Right hindlimb (tissue), 1 donor: ENCODE measurements around the gene CMTR1.

Experiments used
- DNase-seq: peaks from one replicate; pipeline ENCODE4 v3.0.0-alpha.2; 2018

Gene CMTR1

DNA sequence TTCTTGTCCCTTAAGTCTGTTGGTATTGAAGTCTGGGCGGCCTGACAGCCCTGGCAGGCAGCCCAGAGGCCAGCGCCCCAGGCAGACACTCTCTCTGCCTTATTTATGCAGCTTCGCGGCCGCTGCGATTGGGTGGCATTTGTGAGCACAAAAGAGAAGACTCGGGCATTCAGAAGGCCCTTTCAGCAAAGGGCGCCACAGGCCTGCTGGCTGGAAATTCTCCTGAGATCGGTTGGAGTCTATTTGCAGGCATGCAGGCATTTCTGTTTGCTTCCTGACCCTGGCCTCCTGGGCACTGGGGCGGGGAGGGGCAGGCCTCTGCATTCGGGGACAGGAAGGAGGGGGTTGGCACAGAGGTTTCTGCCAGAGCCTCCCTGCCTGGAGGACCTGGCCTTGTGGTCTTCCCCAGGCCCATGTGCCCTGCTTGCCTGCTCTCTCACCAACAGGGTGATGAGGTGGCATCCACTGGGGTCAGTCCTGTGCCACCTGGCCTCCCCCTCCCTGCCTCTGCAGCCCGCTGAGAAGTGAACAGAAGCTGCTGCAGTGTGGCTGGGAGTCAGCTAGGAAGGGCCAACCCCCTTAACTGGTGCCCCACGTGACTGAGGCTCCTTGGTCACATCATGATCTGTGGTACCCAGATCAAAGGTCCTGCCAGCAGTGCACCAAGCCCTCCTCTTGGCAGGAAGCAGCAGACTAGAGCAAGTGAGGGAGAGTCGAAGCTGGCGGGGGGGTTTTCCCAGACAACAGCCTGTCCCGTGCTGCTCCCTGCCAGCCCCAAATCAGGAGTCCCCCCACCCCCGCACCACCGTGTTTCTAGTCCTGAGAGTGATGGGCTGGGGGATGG is 83.3 kb downstream of the CMTR1 start:
- DNase-seq = no peak

DNA sequence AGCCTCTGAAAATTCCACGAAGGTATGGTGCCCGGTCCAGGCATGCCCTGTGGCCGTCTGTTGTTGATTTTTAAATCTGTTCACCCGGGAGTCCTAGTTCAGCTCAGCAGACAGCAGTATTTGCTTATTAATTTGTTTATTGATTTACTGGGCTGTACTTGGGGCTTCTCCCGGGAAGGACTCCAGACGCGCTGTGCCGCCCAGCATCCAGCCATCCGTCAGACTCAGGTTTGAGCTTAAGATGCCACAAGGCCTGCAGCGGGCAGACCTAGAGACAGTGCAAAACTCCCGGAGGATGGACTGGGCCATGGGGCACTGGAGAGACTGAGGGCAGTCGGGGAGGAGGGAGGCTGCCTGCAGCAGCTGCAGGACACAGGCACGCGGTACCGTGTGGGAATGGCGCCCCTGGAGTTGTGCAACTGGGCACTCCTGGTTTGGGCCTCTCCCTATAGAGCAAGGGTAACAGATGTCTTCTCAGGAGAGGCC is 83.9 kb downstream of the CMTR1 start:
- DNase-seq = no peak

DNA sequence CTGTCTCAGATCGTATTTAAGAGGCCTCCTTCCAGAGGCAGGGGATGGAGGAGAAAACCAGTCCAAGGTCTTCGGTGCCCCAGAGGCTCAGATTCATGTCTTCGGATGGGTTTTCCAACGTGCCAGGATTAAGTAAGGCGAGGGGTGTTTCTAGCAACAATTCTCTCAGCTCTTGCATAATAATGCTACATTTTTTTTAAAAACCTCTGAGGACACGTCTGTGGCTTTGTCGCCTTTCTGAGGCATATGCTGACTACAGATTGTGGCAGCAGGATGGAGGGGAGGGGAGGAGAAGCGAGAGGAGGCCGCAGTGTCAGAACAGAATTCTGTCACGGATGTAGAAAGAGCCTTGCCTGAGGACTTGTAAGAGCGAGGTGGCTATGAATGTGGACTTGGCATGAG is 84.4 kb downstream of the CMTR1 start:
- no peak for DNase-seq

DNA sequence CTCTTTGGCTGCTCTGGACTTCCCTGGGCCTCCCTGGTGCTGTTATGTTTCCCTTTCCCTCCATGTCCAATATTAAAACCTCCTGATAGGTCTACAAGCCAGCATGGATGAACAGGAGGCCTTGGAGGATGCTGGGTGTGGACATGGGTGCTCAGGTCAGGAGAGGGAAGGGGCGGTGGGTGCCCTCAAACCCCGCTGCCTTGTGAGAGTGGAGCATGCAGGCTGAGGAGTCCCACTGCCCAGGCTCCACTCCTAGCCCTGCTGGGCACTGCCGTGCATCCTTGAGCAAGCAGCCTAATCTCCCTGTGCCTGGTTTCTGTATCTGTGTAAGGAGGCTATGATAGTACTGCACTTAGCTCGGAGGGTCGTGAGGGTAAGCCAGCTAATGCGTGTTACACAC is 85.1 kb downstream of the CMTR1 start:
- DNase-seq = no peak

DNA sequence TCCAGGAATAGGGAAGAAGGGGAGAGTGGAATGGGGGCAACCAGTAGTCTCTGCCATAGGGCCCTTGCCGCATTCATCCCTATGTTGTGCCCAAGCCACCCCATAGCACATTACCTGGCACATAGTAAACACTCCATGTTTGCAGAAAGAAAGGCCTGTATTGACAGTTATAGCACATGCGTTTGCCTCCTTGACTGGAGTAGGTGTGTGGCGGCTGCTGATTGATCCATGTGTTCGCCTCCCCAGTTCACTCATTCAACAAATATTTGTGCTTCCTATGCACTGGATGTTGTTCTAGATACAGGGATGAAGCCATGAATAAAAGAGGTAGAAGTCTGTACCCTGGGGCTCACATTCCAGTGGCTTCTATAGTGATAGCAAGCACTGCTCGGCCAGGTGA is 86.4 kb downstream of the CMTR1 start:
- no peak for DNase-seq

DNA sequence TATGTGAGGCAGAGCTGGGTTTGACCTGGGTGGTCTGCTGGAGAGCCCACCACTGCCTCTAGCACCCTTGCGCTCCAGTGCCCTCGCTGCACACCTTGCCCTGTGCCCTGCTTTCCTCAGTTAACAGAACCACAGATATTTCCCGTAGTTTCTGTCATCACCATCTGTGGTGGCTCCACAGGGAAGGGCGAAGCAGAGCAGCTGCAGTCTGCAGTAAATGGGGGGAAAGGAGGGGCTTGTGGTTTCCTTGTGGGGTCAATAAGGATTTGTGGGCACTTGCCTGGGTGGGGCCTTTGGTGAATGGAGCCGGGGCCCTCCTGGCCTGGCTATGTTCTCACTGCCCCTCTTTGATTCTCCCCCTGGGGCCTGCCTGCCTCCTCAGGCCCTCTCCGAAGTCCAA is 87.9 kb downstream of the CMTR1 start:
- no peak for DNase-seq

DNA sequence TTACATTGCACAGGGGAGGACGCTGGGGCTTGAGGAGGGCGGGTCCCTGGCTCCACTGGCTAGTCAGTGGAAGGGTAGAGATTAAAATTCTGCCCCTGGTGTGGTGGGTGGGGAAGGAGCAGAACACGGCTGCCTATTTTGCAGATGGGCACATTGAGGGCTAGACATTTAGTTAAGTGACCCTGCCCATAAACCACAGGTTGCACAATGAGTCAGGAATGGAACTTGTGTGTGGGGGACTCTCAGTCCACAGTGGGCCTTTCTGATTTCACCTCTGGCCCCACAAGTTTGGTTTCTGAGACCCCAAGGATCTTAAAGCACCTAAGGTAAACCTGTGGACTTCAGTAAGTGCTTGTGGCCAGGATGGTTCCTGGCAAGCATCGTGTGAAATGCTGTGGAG is 88.7 kb downstream of the CMTR1 start:
- DNase-seq = no peak

DNA sequence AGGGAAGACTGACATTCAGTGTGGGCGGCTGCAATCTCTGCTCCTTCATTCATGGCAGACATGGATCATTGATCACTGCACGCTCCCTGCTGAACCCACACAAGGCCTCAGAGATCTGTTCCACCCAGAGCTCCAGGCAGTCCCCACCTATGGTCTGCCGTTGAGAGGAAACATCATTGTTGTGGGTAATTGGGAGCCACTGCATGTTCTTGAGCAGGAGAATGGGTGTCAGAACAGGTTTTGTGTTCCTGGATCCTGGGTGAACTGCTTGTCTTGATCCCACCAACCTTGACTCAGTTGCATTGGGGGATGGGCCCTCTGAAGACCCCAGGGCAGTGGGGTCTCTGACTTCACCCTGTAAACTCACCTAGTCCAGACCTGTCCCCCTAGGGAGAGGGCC is 89.8 kb downstream of the CMTR1 start:
- no peak for DNase-seq

DNA sequence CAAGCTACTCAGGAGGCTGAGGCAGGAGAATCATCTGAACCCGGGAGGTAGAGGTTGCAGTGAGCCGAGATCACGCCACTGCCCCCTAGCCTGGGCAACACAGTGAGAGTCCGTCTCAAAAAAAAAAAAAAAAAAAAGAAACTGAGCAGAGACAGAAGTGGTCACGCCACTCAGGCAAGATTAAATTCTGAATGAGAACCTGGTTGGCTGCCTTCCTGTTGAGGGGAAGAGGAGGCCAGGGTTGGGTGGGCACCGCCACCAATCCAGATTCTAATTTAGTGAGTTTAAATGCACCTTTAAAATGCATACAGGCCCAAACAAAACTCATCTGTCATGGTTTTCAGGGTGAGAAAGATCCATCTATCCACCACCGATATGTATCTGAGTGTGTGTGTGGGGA is 90.4 kb downstream of the CMTR1 start:
- DNase-seq = no peak

DNA sequence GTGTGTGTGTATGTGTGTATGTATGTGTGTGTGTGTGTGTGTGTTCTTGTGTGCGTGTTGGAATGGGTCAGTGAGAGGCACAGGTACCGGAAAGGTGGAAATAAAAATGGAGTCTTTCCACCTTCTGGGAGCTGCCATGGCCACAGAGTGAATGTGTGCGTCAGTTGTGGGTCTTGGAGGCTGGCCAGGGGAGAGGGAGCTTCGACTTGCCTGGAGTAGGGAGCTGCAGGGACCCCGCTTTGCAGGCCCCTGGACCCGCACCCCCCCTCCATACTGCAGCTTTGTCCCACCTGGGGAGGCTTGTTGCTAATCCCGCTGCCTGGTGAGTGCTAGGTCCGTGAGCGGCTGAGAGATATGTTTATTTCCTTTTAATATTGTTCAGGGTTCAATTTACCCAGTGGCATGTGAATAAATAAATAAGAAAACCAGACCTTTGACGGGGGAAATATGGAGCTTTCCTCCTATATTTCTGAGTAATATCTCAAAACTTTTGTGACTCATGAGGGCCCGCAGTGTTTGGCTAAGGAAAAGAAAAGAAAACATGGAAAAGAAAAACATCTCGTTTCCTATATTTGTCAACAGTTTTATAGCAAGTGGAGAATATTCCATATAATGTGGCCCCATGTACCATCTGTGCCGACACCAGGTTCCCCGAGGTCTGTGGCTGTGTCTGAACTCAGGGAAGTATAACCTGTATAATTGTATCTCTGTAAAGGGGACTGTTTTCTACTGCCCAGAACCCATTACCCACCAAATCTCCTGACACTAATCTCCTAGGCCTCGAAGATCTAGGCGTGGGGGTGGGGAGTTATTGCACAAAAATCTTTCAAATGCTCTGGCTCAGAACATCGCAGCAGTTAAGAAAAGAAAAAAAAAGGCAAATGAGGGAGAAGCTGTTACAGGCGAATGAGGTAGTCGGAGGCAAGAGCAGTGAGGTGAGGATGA is 91.3 kb downstream of the CMTR1 start:
- no peak for DNase-seq

DNA sequence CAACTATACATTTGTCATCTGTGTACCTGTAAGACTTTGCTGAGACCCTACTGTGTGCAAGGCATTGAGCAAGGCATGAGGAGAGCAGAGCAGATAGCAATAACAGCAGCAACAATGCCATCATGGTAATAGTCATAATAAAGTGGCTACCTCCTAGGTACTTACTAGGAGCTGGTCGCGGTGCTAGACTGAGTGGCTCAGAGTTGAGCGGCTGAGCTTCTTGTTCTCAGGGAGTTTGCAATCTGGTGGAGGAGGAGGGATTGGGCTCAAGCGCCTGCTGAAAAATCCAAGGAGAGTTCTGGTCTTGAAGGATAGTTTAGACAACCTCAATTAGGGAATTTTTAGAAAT is 91.9 kb downstream of the CMTR1 start:
- DNase-seq = no peak

DNA sequence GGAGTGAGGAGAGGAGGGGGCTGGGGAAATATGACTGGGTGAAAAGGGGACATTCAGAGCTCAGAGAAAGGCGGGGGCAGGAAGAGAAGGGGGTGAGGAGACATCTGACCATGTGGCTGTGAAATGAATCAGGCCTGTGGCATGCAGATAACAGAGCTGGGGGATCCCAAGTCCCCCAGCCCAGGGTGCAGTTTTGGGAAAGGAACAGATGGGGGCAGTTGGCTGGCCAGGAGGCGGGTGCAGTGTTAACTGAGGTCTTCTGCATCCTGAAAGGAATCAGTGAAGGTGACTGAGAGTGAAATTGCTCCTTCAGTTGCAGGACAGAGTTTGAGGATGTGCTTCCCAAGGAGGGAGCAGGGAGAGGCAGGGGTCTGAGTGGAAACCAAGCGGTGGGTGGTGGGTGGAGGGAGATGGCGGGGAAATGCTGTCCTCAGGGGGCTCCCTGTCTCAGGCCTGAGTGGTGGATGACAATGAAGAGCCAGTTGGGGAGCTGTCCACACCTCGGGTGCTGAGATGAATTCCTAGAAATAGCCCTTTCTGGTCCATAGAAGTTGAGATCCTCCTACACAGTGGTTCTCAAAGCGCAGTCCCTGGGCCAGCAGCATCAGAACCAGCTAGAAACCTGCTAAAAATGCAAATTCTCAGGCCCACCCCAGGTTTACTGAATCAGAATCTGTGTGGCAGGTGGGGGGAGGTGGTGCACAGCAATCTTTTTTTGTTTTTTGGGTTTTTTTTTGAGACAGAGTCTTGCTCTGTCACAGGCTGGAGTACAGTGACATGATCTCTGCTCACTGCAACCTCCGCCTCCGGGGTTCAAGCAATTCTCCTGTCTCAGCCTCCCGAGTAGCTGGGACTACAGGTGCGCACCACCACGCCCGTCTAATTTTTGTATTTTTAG is 92.7 kb downstream of the CMTR1 start:
- no peak for DNase-seq

DNA sequence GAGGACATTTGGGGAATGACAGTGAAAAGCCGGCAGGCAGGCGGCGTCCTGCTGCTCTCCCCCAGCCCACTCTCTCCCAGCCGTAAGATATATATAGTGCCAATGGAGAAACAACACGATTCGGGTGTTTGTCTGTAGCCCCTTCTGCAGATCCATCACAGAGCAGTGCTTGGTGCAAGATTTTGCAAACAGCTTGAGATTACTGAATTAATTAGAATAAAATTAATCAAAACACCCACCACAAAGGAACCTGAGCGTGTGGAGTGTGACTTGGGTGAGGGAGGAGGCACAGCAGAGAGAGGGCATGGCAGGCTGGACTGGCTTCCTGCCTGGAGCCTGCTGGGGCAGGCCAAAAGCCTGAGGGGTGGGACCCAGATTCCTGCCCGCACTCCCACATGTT is 95.5 kb downstream of the CMTR1 start:
- no peak for DNase-seq

DNA sequence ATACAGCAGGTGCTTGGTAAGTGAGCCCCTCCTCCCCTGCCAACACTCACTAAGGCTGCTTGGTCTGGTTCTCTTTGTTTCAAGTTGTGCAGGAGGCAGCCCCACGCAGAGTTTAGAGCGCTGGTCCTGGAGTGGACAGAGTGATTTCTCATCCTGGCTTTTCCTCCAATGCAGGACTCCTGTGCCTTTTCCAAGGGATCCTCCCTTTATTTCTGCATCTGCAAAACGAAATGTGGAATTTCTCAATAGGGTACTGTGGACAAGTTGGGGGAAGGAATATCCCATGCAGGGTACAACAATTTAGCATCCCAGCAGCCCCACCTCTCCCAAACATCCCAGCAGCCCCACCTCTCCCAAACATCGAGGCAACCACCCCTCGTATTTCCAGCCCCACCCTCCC is 97.3 kb downstream of the CMTR1 start:
- no peak for DNase-seq

DNA sequence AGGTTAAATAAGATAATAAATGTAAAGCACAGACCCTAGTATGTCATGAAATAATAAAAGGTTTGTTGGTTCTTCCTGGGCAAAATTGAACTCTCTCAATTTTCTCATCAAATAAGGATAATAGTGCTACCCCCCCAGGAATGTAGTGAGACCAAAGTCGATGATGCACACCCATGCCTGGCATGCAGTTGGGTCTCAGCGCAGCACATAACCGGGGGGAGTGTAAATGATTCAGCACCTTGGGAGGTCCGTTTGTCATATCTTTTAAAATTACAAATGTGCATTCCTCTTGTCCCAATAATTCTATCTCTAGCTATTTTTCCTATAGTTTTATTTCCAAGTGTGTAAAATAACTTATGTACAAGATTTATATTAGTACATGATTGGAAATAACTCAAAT is 98.0 kb downstream of the CMTR1 start:
- no peak for DNase-seq
